Left renal cortex interstitium (tissue), 4 donors: ENCODE data around the gene TBX10. TPM values are rescaled to one million over a fixed set of nuclear protein-coding genes. Genes with fewer than 3 reads are reported as not detected.

Experiments used
- DNase-seq, 4 donors: peaks; one replicate each; pipeline ENCODE4 v3.0.0-alpha.2; 2013; ENCODE audit warnings: low read depth in 4 of 4, low spot score in 2 of 4, missing footprints in 1 of 4
- polyA plus RNA-seq, 4 donors: library from polyadenylated mRNA; unstranded; fragments of 120-200 nt; gene quantifications; one replicate each; pipeline ENCODE4 v1.2.1, GENCODE V29; 2013; ENCODE audit not compliant: insufficient read length in 4 of 4

The TBX10 gene
- polyA plus RNA-seq, 4 donors = 0.22 TPM; not detected in 2

- DNase-seq = peak; percentile 76 to 91 (median 84)
These were observed 56.0 kb downstream of the TBX10 start, which contains the start of gene GSTP1 for GRCh38 chr11:67583247-67584204. GSTP1 (plus strand) TSS chr11:67583812; CDS start chr11:67583844, 32 bp downstream.

DNA sequence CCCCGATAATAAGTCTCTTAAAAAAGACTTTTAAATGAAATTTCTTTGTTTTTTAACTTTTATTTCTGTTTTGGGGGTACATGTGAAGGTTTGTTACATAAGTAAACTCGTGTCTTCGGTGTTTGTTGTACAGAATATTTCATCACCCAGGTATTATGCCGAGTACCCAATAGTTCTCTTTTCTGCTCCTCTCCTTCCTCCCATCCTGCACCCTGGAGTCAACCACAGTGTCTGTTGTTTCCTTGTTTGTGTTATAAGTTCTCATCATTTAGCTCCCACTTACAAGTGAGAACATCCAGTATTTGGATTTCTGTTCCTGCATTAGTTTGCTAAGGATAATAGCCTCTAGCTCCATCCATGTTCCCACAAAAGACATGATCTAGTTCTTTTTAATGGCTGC is 57.6 kb downstream of the TBX10 start:
- DNase-seq = no peak

GRCh38 chr11:67581469-67581868 is 58.1 kb downstream of the TBX10 start:
- DNase-seq = no peak

Other genes starting within 250 kb of the TBX10 start
- 10 to 100 TPM; 16.7 to 34.8 (median 28.9) TPM for gene RAD9A, start 247.8 kb downstream of the TBX10 start, polyA plus RNA-seq
- gene PPP1CA, start 237.9 kb downstream of the TBX10 start, polyA plus RNA-seq = 100 to 1,000 TPM; 150 to 187 (median 162) TPM
- 10 to 100 TPM in 2 of 4 donors, 1 to 10 TPM in 2; 3.0 to 11.7 (median 6.7) TPM for gene TBC1D10C, start 235.7 kb downstream of the TBX10 start, polyA plus RNA-seq
- 1 to 10 TPM; 1.3 to 5.0 (median 3.1) TPM for gene CARNS1, start 224.1 kb downstream of the TBX10 start, polyA plus RNA-seq
- gene RPS6KB2, start 211.3 kb downstream of the TBX10 start, polyA plus RNA-seq = 10 to 100 TPM; 40.5 to 48.6 (median 44.9) TPM
- gene PTPRCAP, start 202.1 kb downstream of the TBX10 start, polyA plus RNA-seq = 1 to 10 TPM; 1.3 to 2.5 (median 2.2) TPM
- gene CORO1B, start 196.3 kb downstream of the TBX10 start, polyA plus RNA-seq = 10 to 100 TPM; 57.9 to 94.3 (median 77.1) TPM
- under 1 TPM in 1 of 4 donors, not detected in 3; 0.09 TPM for gene GPR152, start 187.0 kb downstream of the TBX10 start, polyA plus RNA-seq
- 1 to 10 TPM in 2 of 4 donors, under 1 TPM in 2; 0.35 to 1.9 (median 0.93) TPM for gene CABP4, start 184.4 kb downstream of the TBX10 start, polyA plus RNA-seq
- gene TMEM134, start 170.5 kb downstream of the TBX10 start, polyA plus RNA-seq = 10 to 100 TPM; 41.7 to 80.2 (median 64.6) TPM
- 10 to 100 TPM; 58.4 to 79.5 (median 70.7) TPM for gene AIP, start 156.7 kb downstream of the TBX10 start, polyA plus RNA-seq
- gene PITPNM1, start 134.4 kb downstream of the TBX10 start, polyA plus RNA-seq = 10 to 100 TPM; 27.5 to 41.0 (median 37.8) TPM
- 10 to 100 TPM; 34.0 to 68.5 (median 55.9) TPM for gene CDK2AP2, start 131.6 kb downstream of the TBX10 start, polyA plus RNA-seq
- under 1 TPM; 0.30 to 0.68 (median 0.33) TPM for gene CABP2, start 116.3 kb downstream of the TBX10 start, polyA plus RNA-seq
- gene GSTP1, start 56.0 kb downstream of the TBX10 start, polyA plus RNA-seq = 100 to 1,000 TPM; 694 to 850 (median 763) TPM
- gene NDUFV1, start 32.8 kb downstream of the TBX10 start, polyA plus RNA-seq = 100 to 1,000 TPM; 154 to 243 (median 225) TPM
- 1 to 10 TPM; 3.7 to 7.7 (median 6.6) TPM for gene NUDT8, start 9.8 kb downstream of the TBX10 start, polyA plus RNA-seq
- gene ACY3, start 11.0 kb upstream of the TBX10 start, polyA plus RNA-seq = 10 to 100 TPM; 21.9 to 32.3 (median 27.4) TPM
- gene ALDH3B2, start 34.9 kb upstream of the TBX10 start, polyA plus RNA-seq = 1 to 10 TPM; 1.9 to 5.4 (median 2.3) TPM